Measurements from ENCODE around the gene GPC3.
"Not testable (repeated sequence)": the region's sequence is repeated elsewhere in the genome, so short reads cannot be mapped to it uniquely, and the experiment has no call there.

The GPC3 gene

DNA sequence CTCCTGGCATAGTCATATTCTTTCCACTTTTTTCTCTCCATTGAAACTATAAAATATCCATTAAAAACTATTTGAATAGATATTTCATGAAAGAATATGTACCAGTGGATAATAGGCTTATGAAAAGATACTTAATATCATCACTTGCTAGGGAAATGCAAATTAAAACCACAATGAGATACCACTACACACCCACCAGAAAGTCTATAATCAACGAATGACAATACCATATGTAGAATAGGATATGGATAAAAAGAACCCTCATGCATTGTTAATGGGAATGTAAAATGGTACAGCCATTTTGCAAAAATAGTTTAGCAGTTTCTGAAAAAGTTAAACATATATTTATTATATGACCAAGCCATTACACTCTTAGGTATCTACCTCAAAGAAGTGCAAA lies 351.4 kb downstream of the GPC3 start:
- TF ChIP-seq CTCF (IDR thresholded peaks at IDR 0.05; ENCODE audit: poor library complexity, severe bottlenecking): no peak
- no peak for DNase-seq (ENCODE audit: low spot score)
- no peak for ATAC-seq (ENCODE audit: low read depth)
- H3K4me1 ChIP-seq (ENCODE audit: insufficient read depth, poor library complexity, severe bottlenecking): peaks cover 4% of the 10 kb centered on the region
- no peaks in the 10 kb centered on the region for H3K9me3 ChIP-seq (ENCODE audit: severe bottlenecking)
- no peaks in the 10 kb centered on the region for H3K36me3 ChIP-seq (ENCODE audit: low read depth)
- peak overlapping the region; percentile 53 for H3K27ac ChIP-seq (ENCODE audit: poor library complexity, severe bottlenecking)
- no peaks in the 10 kb centered on the region for H3K27me3 ChIP-seq (ENCODE audit: insufficient read depth, poor library complexity, severe bottlenecking)
- H3K4me3 ChIP-seq (ENCODE audit: severe bottlenecking): no peak overlapping the region

- DNase-seq (ENCODE audit: low spot score) (no peak), ATAC-seq (ENCODE audit: low read depth) (peak; percentile 51; the same call in 2 of the 3 replicates)
- Histone ChIP-seq H3K9me3 (ENCODE audit: severe bottlenecking) (no peaks in the 10 kb centered on the region), H3K4me1 (ENCODE audit: insufficient read depth, poor library complexity, severe bottlenecking) (peaks cover 4% of the 10 kb centered on the region), H3K36me3 (ENCODE audit: low read depth) (no peaks in the 10 kb centered on the region), H3K4me3 (ENCODE audit: severe bottlenecking) (no peak overlapping the region), H3K27me3 (ENCODE audit: insufficient read depth, poor library complexity, severe bottlenecking) (no peaks in the 10 kb centered on the region), H3K27ac (ENCODE audit: poor library complexity, severe bottlenecking) (peak overlapping the region; percentile 53)
- no peak for TF ChIP-seq CTCF (IDR thresholded peaks at IDR 0.05; ENCODE audit: poor library complexity, severe bottlenecking)
These were observed 352.2 kb downstream of the GPC3 start for GRCh38 chrX:133633162-133633561.

DNA sequence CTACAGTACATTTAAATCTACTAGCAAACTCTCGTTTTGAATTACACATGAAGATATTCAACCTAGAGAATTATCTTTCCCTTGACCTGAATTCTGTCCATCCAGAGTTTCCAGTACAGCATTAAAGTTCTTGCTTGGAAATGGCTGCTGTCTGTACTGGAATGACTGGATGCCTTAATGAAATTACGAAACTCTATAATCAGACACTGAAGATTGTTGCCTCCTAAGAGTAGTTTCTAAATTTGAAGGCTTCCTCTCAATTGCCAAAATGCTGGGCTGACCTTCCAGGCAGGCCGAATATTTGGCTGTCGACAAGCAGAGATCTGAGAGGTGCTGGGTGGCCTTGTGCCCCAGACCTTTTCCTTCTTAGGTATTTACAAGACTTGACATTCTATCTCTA lies 355.0 kb downstream of the GPC3 start:
- DNase-seq (ENCODE audit: low spot score): no peak
- H3K27ac ChIP-seq (ENCODE audit: poor library complexity, severe bottlenecking): no peak overlapping the region
- H3K4me1 ChIP-seq (ENCODE audit: insufficient read depth, poor library complexity, severe bottlenecking): no peaks in the 10 kb centered on the region
- H3K9me3 ChIP-seq (ENCODE audit: severe bottlenecking): no peaks in the 10 kb centered on the region
- H3K36me3 ChIP-seq (ENCODE audit: low read depth): no peaks in the 10 kb centered on the region
- ATAC-seq (ENCODE audit: low read depth): no peak
- no peak for TF ChIP-seq CTCF (IDR thresholded peaks at IDR 0.05; ENCODE audit: poor library complexity, severe bottlenecking)
- H3K27me3 ChIP-seq (ENCODE audit: insufficient read depth, poor library complexity, severe bottlenecking): no peaks in the 10 kb centered on the region
- no peak overlapping the region for H3K4me3 ChIP-seq (ENCODE audit: severe bottlenecking)

DNA sequence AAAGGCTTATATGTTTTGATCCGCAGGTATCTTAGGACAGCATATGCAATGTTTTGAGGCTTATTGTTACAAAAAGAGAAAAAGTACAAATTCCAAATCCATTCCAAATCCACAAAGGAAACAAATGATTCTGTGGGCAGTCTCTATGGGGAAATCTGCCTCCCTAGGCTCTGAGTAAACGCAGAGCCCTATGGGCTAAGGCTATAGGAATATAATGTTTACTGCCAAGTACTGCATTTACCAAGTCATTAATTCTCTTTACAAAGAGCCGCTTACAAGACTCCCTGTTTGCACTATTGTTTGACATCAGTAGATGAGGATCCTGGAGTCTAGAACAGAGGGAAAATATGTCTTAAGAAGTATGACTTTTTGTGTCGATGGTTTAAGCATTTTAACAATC lies 357.7 kb downstream of the GPC3 start:
- Histone ChIP-seq H3K27ac (ENCODE audit: poor library complexity, severe bottlenecking) (no peak overlapping the region), H3K27me3 (ENCODE audit: insufficient read depth, poor library complexity, severe bottlenecking) (no peaks in the 10 kb centered on the region), H3K9me3 (ENCODE audit: severe bottlenecking) (no peaks in the 10 kb centered on the region), H3K36me3 (ENCODE audit: low read depth) (no peaks in the 10 kb centered on the region), H3K4me3 (ENCODE audit: severe bottlenecking) (no peak overlapping the region), H3K4me1 (ENCODE audit: insufficient read depth, poor library complexity, severe bottlenecking) (no peaks in the 10 kb centered on the region)
- no peak for TF ChIP-seq CTCF (IDR thresholded peaks at IDR 0.05; ENCODE audit: poor library complexity, severe bottlenecking)
- ATAC-seq (ENCODE audit: low read depth) (no peak), DNase-seq (ENCODE audit: low spot score) (no peak)

DNA sequence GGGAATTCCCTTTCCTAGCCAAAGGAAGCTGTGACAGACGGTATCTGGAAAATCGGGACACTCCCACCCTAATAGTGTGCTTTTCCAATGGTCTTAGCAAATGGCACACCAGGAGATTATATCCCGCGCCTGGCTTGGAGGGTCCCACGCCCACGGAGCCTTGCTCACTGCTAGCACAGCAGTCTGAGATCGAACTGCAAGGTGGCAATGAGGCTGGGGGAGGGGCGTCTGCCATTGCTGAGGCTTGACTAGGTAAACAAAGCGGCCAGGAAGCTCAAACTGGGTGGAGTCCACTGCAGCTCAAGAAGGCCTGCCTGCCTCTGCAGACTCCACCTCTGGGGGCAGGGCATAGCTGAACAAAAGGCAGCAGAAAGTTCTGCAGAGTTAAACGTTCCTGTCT lies 364.0 kb downstream of the GPC3 start:
- DNase-seq (ENCODE audit: low spot score); H3K9me3 ChIP-seq (ENCODE audit: severe bottlenecking); H3K36me3 ChIP-seq (ENCODE audit: low read depth); H3K27ac ChIP-seq (ENCODE audit: poor library complexity, severe bottlenecking); H3K4me1 ChIP-seq (ENCODE audit: insufficient read depth, poor library complexity, severe bottlenecking); H3K4me3 ChIP-seq (ENCODE audit: severe bottlenecking); ATAC-seq (ENCODE audit: low read depth); H3K27me3 ChIP-seq (ENCODE audit: insufficient read depth, poor library complexity, severe bottlenecking): not testable (repeated sequence)
